Measurements from ENCODE around the gene FAM151B.

FAM151B gene

GRCh38 chr5:80592105-80592504, 104.2 kb downstream of the FAM151B start:
- Histone ChIP-seq H3K4me1 (ENCODE audit: insufficient read depth, low read length) (no peaks in the 10 kb centered on the region), H3K9ac (ENCODE audit: low read length) (no peak overlapping the region)

More at GRCh38 chr5:80592105-80592504, 104.2 kb downstream of the FAM151B start:
- no peak overlapping the region for H3K4me3 ChIP-seq (ENCODE audit: low read depth in 1 of 2, low read length in 2 of 2)
- H3K27ac ChIP-seq (ENCODE audit: low read depth, low read length), result no peak overlapping the region
- no peaks in the 10 kb centered on the region for H3K36me3 ChIP-seq (ENCODE audit: insufficient read depth, low read length)
- no peaks in the 10 kb centered on the region for H3K27me3 ChIP-seq (ENCODE audit: control insufficient read depth in 1 of 2, insufficient read depth in 2 of 2, low read length in 2 of 2)
- H3K9me3 ChIP-seq (ENCODE audit: low read length), result no peaks in the 10 kb centered on the region

All from muscle layer of colon (tissue), 2 donors.